Caco-2 (cell line): ENCODE data around the gene ZNRF3. TPM values are rescaled to one million over a fixed set of nuclear protein-coding genes. Genes with fewer than 3 reads are reported as not detected.
"Not testable (repeated sequence)": the region's sequence is repeated elsewhere in the genome, so short reads cannot be mapped to it uniquely, and the experiment has no call there.

Experiments
- BruUV-seq: library from RNA; stranded (reverse); fragments of 400-500 nt; replicated peaks from 2 replicates; lab custom pipeline; 2021; lab: Mats Ljungman, UMichigan
- CTCF ChIA-PET: fragments of 300-600 bp; sonication (Branson Sonifier 250); formaldehyde crosslinking; loops from one replicate; lab custom pipeline; 2022; ENCODE audit warnings: antibody characterized with exemption; lab: Charles Lee
- POLR2A ChIA-PET: fragments of 300-600 bp; sonication (Branson Sonifier 250); formaldehyde crosslinking; loops from one replicate; lab custom pipeline; 2022; ENCODE audit warnings: antibody characterized with exemption; lab: Charles Lee
- DNase-seq, 2 experiments: peaks; one replicate each; pipeline versions ENCODE4 v3.0.0 to v3.0.0-alpha.2; 2020 to 2022
- H3K27me3 ChIP-seq: replicated peaks from 2 replicates; pipeline ENCODE4 v1.6.0; 2011; ENCODE audit warnings: low read length; ENCODE audit not compliant: control insufficient read depth, insufficient read depth
- H3K36me3 ChIP-seq: 2 replicates; pipeline ENCODE4 v1.5.1; 2011; ENCODE audit warnings: low read length; ENCODE audit not compliant: control insufficient read depth, insufficient read depth
- H3K4me1 ChIP-seq: fragments of 250-450 bp; sonication (Bioruptor Pico); 2 replicates; pipeline ENCODE4 v1.5.1; 2020; ENCODE audit warnings: mild to moderate bottlenecking
- H3K4me3 ChIP-seq: 2 replicates; pipeline ENCODE4 v1.5.1; 2011; ENCODE audit warnings: low read depth, mild to moderate bottlenecking, control low read depth, low read length
- H3K9me3 ChIP-seq: fragments of 250-450 bp; sonication (Bioruptor Pico); 2 replicates; pipeline ENCODE4 v1.5.1; 2020; ENCODE audit warnings: mild to moderate bottlenecking, moderate library complexity
- H3K27ac Mint-ChIP-seq: one replicate; pipeline ENCODE4 v1.8.0; 2022; ENCODE audit warnings: mixed read lengths; ENCODE audit not compliant: unreplicated experiment
- H3K27me3 Mint-ChIP-seq: one replicate; pipeline ENCODE4 v1.8.0; 2022; ENCODE audit warnings: mixed read lengths; ENCODE audit not compliant: insufficient read depth, unreplicated experiment
- H3K36me3 Mint-ChIP-seq: one replicate; pipeline ENCODE4 v1.8.0; 2022; ENCODE audit warnings: mild to moderate bottlenecking, mixed read lengths; ENCODE audit not compliant: insufficient read depth, unreplicated experiment
- H3K4me1 Mint-ChIP-seq: one replicate; pipeline ENCODE4 v1.8.0; 2022; ENCODE audit warnings: low read depth, mixed read lengths; ENCODE audit not compliant: unreplicated experiment
- H3K4me3 Mint-ChIP-seq: one replicate; pipeline ENCODE4 v1.8.0; 2022; ENCODE audit warnings: mild to moderate bottlenecking, moderate library complexity, mixed read lengths; ENCODE audit not compliant: unreplicated experiment
- H3K9me3 Mint-ChIP-seq: one replicate; pipeline ENCODE4 v1.8.0; 2022; ENCODE audit warnings: mixed read lengths; ENCODE audit not compliant: unreplicated experiment
- intact Hi-C: fragments of 100-400 bp; cut with micrococcal nuclease; formaldehyde crosslinking; loops from one replicate; pipeline ENCODE4 v1.10.0; 2022; ENCODE audit not compliant: unreplicated experiment
- total RNA-seq: library from RNA; stranded (reverse); gene quantifications from 2 replicates; pipeline ENCODE4 v1.2.3, GENCODE V29; 2022
- TF ChIP-seq, protein P1 (sequence below), 2 experiments: fragments of 200-600 bp in 1 of 2; IDR thresholded peaks; 1 replicate in 1 of 2; 2 replicates in 1 of 2; pipeline versions ENCODE4 v1.5.1 to v1.8.0; 2011 to 2022; ENCODE audit warnings: antibody characterized with exemption in 1 of 2, control low read depth in 1 of 2, inconsistent platforms in 1 of 2, low read depth in 1 of 2, low read length in 1 of 2, mild to moderate bottlenecking in 1 of 2, moderate library complexity in 1 of 2; ENCODE audit not compliant: insufficient read depth in 1 of 2, severe bottlenecking in 1 of 2, unreplicated experiment in 1 of 2

The ZNRF3 gene
- total RNA-seq, 1 experiment from 2014 or later, result 41.1 TPM

DNA sequence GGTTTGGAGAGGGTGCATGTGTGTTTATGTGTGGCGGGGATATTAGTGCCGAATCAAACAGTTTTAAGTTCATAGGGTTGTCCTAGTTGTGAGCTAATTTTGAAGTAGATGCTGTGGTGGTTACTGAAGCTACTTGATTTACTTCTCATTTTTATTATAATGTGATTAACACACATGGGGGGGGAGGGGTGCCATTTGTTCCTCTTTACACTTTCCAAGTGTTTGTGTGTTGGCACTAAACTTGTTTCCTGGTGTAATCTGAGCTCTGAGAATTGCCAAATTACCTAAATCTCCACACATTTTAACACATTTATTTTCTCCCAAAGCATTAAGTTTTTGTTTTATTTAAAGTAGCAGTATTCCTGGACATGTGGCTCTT lies 60.1 kb downstream of the ZNRF3 start:
- CTCF ChIA-PET, result interaction anchor here (0.6 to 1.6 kb wide), 4 partner anchors 9 to 798 kb away, joined by 3 to 4 read pairs (median 4); no protein-coding TSS in a partner anchor
- no peak for DNase-seq
- no TSS peak for BruUV-seq
- intact Hi-C loops, result no loop called here
- H3K27me3 ChIP-seq, result no peaks in the 10 kb centered on the region
- H3K27me3 Mint-ChIP-seq, result no peaks in the 10 kb centered on the region
- TF ChIP-seq, protein P1, sequence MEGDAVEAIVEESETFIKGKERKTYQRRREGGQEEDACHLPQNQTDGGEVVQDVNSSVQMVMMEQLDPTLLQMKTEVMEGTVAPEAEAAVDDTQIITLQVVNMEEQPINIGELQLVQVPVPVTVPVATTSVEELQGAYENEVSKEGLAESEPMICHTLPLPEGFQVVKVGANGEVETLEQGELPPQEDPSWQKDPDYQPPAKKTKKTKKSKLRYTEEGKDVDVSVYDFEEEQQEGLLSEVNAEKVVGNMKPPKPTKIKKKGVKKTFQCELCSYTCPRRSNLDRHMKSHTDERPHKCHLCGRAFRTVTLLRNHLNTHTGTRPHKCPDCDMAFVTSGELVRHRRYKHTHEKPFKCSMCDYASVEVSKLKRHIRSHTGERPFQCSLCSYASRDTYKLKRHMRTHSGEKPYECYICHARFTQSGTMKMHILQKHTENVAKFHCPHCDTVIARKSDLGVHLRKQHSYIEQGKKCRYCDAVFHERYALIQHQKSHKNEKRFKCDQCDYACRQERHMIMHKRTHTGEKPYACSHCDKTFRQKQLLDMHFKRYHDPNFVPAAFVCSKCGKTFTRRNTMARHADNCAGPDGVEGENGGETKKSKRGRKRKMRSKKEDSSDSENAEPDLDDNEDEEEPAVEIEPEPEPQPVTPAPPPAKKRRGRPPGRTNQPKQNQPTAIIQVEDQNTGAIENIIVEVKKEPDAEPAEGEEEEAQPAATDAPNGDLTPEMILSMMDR (IDR thresholded peaks at IDR 0.05; ENCODE audit: insufficient read depth in 1 of 2, low read depth in 1 of 2, low read length in 1 of 2, severe bottlenecking in 1 of 2, unreplicated experiment in 1 of 2), result no peak
- peaks cover 42% of the 10 kb centered on the region for H3K4me1 ChIP-seq
- H3K27ac Mint-ChIP-seq, result peak overlapping the region; percentile 65
- H3K36me3 ChIP-seq, result peaks cover 1% of the 10 kb centered on the region; the same call in 1 of the 2 replicates
- no peak overlapping the region for H3K4me3 ChIP-seq
- H3K4me3 Mint-ChIP-seq, result no peak overlapping the region
- peaks cover 43% of the 10 kb centered on the region for H3K4me1 Mint-ChIP-seq
- POLR2A ChIA-PET, result interaction anchor here (0.6 kb wide), 1 partner anchor 12 kb away, joined by 3 read pairs; no protein-coding TSS in a partner anchor
- peaks cover 51% of the 10 kb centered on the region for H3K36me3 Mint-ChIP-seq
- H3K9me3 Mint-ChIP-seq, result peaks cover 10% of the 10 kb centered on the region
- peaks cover 16% of the 10 kb centered on the region for H3K9me3 ChIP-seq

DNA sequence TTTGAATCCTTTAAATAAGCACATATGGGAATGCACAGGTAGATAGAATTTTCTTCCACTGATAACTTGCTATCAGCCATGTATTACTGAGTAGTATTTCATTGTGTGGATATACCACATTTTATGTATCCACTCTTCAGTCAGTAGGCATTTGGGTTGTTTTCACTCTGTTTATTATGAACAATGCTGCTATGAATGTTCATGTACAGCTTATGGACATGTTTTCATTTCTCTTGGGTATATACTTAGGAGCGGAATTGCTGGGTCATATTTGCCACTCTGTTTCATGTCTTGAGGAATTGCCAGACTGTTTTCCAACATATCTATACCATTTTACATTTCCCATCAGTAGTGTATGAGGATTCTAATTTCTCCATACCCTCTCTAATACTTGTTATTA lies 63.8 kb downstream of the ZNRF3 start:
- ChIA-PET CTCF (no interaction called here), POLR2A (no interaction called here)
- Histone ChIP-seq H3K4me3 (no peak overlapping the region), H3K36me3 (peaks cover 1% of the 10 kb centered on the region; the same call in 1 of the 2 replicates), H3K9me3 (peaks cover 16% of the 10 kb centered on the region), H3K4me1 (peaks cover 49% of the 10 kb centered on the region), H3K27me3 (no peaks in the 10 kb centered on the region)
- Mint-ChIP-seq H3K9me3 (peaks cover 10% of the 10 kb centered on the region), H3K36me3 (peaks cover 53% of the 10 kb centered on the region), H3K4me3 (no peak overlapping the region), H3K4me1 (peaks cover 38% of the 10 kb centered on the region), H3K27me3 (no peaks in the 10 kb centered on the region), H3K27ac (no peak overlapping the region)
- TF ChIP-seq, protein P1 (IDR thresholded peaks at IDR 0.05; ENCODE audit: insufficient read depth in 1 of 2, low read depth in 1 of 2, low read length in 1 of 2, severe bottlenecking in 1 of 2, unreplicated experiment in 1 of 2), result no peak
- DNase-seq, result no peak
- intact Hi-C loops, result no loop called here
- no TSS peak for BruUV-seq

DNA sequence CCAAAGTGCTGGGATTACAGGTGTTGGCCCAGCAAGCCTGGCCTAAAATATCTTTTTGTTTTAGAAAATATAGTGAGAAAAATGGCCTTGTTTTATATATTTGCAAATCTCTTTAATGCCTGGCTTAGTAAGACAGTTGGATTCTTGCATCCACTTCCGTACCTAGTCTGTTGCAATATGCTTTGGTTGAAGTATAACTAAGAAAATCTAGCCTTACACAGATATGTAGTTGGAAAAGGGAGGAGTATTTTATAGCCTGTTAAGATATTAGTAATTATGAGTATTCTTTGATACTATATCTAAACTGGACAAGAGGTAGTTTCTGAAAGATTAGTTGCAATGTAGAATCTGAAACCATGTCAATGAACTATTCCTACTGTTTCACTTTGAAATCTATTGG lies 65.1 kb downstream of the ZNRF3 start:
- Histone ChIP-seq H3K36me3 (peaks cover 1% of the 10 kb centered on the region; the same call in 1 of the 2 replicates), H3K9me3 (peaks cover 16% of the 10 kb centered on the region), H3K4me3 (no peak overlapping the region), H3K4me1 (peaks cover 53% of the 10 kb centered on the region), H3K27me3 (no peaks in the 10 kb centered on the region)
- no peak for DNase-seq
- Mint-ChIP-seq H3K4me1 (peaks cover 37% of the 10 kb centered on the region), H3K36me3 (peaks cover 51% of the 10 kb centered on the region), H3K27me3 (no peaks in the 10 kb centered on the region), H3K4me3 (no peak overlapping the region), H3K9me3 (peaks cover 10% of the 10 kb centered on the region), H3K27ac (no peak overlapping the region)
- intact Hi-C loops, result no loop called here
- BruUV-seq, result no TSS peak
- TF ChIP-seq, protein P1 (IDR thresholded peaks at IDR 0.05; ENCODE audit: insufficient read depth in 1 of 2, low read depth in 1 of 2, low read length in 1 of 2, severe bottlenecking in 1 of 2, unreplicated experiment in 1 of 2), result no peak
- CTCF ChIA-PET, result no interaction called here
- POLR2A ChIA-PET, result no interaction called here

DNA sequence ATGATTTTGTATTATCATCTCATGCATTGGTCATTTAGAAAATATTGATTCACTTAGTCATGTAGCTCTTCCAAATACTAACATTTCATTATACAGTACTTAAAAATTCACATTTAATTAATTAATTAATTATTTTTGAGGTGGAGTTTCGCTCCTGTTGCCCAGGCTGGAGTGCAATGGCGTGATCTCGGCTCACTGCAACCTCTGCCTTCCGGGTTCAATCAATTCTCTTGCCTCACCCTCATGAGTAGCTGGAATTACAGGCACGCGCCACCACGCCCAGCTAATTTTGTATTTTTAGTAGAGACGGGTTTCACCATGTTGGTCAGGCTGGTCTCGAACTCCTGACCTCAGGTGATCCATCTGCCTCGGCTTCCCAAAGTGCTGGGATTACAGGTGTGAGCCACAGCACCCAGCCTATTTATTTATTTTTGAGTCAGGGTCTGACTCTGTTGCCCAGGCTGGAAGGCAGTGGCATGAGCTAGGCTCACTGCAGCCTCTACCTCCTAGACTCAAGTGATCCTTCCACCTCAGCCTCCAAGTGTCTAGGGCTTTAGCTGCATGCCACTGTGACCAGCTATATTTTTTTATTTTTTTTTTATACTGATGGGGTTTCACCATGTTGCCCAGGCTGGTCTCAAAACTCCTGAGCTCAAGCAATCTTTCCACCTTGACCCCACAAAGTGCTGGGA lies 65.6 kb downstream of the ZNRF3 start:
- BruUV-seq, intact Hi-C loops, H3K36me3 ChIP-seq, DNase-seq, POLR2A ChIA-PET, H3K27ac Mint-ChIP-seq, H3K4me3 Mint-ChIP-seq, H3K4me3 ChIP-seq, H3K27me3 ChIP-seq, H3K27me3 Mint-ChIP-seq: not testable (repeated sequence)
- CTCF ChIA-PET, result interaction anchor here (1.0 kb wide), 1 partner anchor 92 kb away, joined by 4 read pairs; no protein-coding TSS in a partner anchor
- H3K9me3 ChIP-seq, result peaks cover 16% of the 10 kb centered on the region
- H3K4me1 ChIP-seq, result peaks cover 59% of the 10 kb centered on the region
- Mint-ChIP-seq H3K4me1 (peaks cover 37% of the 10 kb centered on the region), H3K9me3 (peaks cover 10% of the 10 kb centered on the region), H3K36me3 (peaks cover 49% of the 10 kb centered on the region)
